ENCODE measurements around the gene HGD.

- TF ChIP-seq CTCF (optimal IDR thresholded peaks at IDR 0.05 in 1 of 3, IDR thresholded peaks at IDR 0.05 in 1 of 3, conservative IDR thresholded peaks at IDR 0.05 in 1 of 3; ENCODE audit: extremely low read depth in 1 of 3, insufficient read depth in 2 of 3, low read length in 3 of 3) (no peak), EZH2 (IDR thresholded peaks at IDR 0.05; ENCODE audit: low read length) (no peak)
These were observed 94.6 kb downstream of the HGD start for GRCh38 chr3:120587332-120587975.
